Neural progenitor cell (in vitro differentiated cells): Measurements from ENCODE around the gene PLEKHJ1. TPM values are rescaled to one million over a fixed set of nuclear protein-coding genes. Genes with fewer than 3 reads are reported as not detected.

Experiments
- DNase-seq: peaks from one replicate; pipeline ENCODE4 v3.0.0-alpha.2; 2016; ENCODE audit warnings: low spot score
- H2AFZ ChIP-seq: fragments of 200-600 bp; sonication (generic); replicated peaks from 2 replicates; pipeline ENCODE4 v1.6.1; 2016; ENCODE audit warnings: antibody characterized with exemption
- H3F3A ChIP-seq: fragments of 200-600 bp; sonication (generic); 2 replicates; pipeline ENCODE4 v1.6.1; 2016; ENCODE audit warnings: antibody characterized with exemption, low read depth
- H3K27ac ChIP-seq: fragments of 200-600 bp; sonication (generic); 2 replicates; pipeline ENCODE4 v1.5.1; 2016; ENCODE audit warnings: mild to moderate bottlenecking
- H3K27me3 ChIP-seq: fragments of 200-600 bp; sonication (generic); 2 replicates; pipeline ENCODE4 v1.6.1; 2016; ENCODE audit warnings: mild to moderate bottlenecking, moderate library complexity
- H3K36me3 ChIP-seq: fragments of 200-600 bp; sonication (generic); 2 replicates; pipeline ENCODE4 v1.5.1; 2016
- H3K4me1 ChIP-seq: fragments of 200-600 bp; sonication (generic); 2 replicates; pipeline ENCODE4 v1.6.1; 2016; ENCODE audit warnings: mixed run types
- H3K4me2 ChIP-seq: fragments of 200-600 bp; sonication (generic); 2 replicates; pipeline ENCODE4 v1.6.1; 2016
- H3K4me3 ChIP-seq: fragments of 200-600 bp; sonication (generic); 2 replicates; pipeline ENCODE4 v1.5.1; 2016
- H3K79me2 ChIP-seq: fragments of 200-600 bp; sonication (generic); 2 replicates; pipeline ENCODE4 v1.6.1; 2016; ENCODE audit warnings: low read depth
- H3K9ac ChIP-seq: fragments of 200-600 bp; sonication (generic); 2 replicates; pipeline ENCODE4 v1.6.1; 2016
- H3K9me3 ChIP-seq: fragments of 200-600 bp; sonication (generic); 2 replicates; pipeline ENCODE4 v1.5.1; 2016; ENCODE audit warnings: low read depth
- H4K20me1 ChIP-seq: fragments of 200-600 bp; sonication (generic); 2 replicates; pipeline ENCODE4 v1.6.1; 2016; ENCODE audit warnings: low read depth
- H3K27ac Mint-ChIP-seq: 3 replicates; pipeline ENCODE4 v1.8.0; 2021; ENCODE audit warnings: mixed read lengths
- H3K27me3 Mint-ChIP-seq: 2 replicates; pipeline ENCODE4 v1.8.0; 2022; ENCODE audit warnings: low read depth, mild to moderate bottlenecking, inconsistent platforms, moderate library complexity, mixed read lengths; ENCODE audit not compliant: insufficient read depth
- H3K36me3 Mint-ChIP-seq: 3 replicates; pipeline ENCODE4 v1.8.0; 2021; ENCODE audit warnings: mixed read lengths
- H3K4me1 Mint-ChIP-seq: 3 replicates; pipeline ENCODE4 v1.8.0; 2021; ENCODE audit warnings: mixed read lengths
- H3K4me3 Mint-ChIP-seq: 3 replicates; pipeline ENCODE4 v1.8.0; 2021; ENCODE audit warnings: mild to moderate bottlenecking, moderate library complexity, mixed read lengths
- H3K9me3 Mint-ChIP-seq: 3 replicates; pipeline ENCODE4 v1.8.0; 2020; ENCODE audit warnings: mixed read lengths
- CTCF ChIP-seq: fragments of 200-600 bp; sonication (generic); IDR thresholded peaks from 2 replicates; pipeline ENCODE4 v1.5.1; 2017; ENCODE audit warnings: antibody characterized with exemption, mild to moderate bottlenecking
- EZH2 ChIP-seq: fragments of 200-600 bp; sonication (generic); IDR thresholded peaks from 2 replicates; pipeline ENCODE4 v1.6.1; 2017; ENCODE audit warnings: antibody characterized with exemption, mild to moderate bottlenecking, moderate library complexity
- EZH2phosphoT487 ChIP-seq: fragments of 200-600 bp; sonication (generic); IDR thresholded peaks from 2 replicates; pipeline ENCODE4 v1.6.1; 2017; ENCODE audit warnings: antibody characterized with exemption
- total RNA-seq: library from RNA; depleted of rRNA; stranded (reverse); fragments of >200 nt; gene quantifications from 2 replicates; pipeline ENCODE4 v1.2.3, GENCODE V29; 2015; ENCODE audit warnings: low replicate concordance

PLEKHJ1 gene
- total RNA-seq, 1 donor from 2014 or later: 77.6 TPM

DNA sequence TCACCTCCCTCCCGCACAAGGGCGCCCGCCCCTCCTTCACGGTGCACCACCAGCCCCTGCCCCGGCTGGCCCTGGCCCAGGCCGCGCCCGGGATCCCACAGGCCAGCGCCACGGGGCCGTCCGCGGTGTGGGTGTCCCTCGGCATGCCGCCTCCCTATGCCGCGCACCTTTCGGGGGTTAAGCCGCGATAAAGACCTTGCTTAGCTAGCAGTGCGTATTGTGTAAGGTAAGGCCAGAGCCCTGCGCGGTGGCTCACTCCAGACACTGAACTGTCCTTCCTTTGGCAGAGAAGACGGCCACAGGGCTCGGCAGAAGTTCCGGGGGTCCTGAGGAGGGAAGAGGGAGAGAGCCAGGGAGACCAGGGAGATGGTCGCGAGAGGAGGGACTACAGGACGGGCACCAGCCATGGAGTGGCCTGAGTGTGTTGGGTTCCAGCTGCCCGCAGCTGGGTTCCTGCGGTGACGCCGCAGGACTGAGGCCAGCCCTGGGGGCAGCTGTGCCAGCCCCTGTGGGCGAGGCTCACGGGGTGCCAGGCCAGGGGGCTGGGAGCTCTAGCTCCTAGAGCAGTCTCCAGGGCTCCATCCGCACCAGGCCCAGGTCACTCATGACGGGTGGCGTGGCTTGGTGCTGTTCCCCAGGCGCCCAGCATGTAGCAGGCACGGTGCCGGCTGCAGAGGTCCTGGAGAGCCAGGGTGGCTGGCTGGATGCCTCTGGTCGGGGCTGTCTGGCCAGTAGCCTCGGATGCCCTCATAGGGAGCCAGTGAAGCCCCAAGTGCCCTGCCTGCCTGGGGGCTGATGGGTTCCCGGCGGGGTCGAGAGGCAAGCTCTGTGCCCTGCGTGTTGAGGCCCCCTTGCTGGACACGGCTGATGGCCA lies 7.7 kb downstream of the PLEKHJ1 start:
- H3K27me3 Mint-ChIP-seq: peaks cover 9% of the 10 kb centered on the region
- peaks cover 15% of the 10 kb centered on the region for H3K36me3 Mint-ChIP-seq
- Histone ChIP-seq H3K4me2 (no peak overlapping the region), H3K36me3 (no peaks in the 10 kb centered on the region), H3K27me3 (no peaks in the 10 kb centered on the region), H3K79me2 (no peaks in the 10 kb centered on the region), H3K4me1 (no peaks in the 10 kb centered on the region), H2AFZ (no peak overlapping the region), H3K4me3 (no peak overlapping the region), H3K27ac (no peak overlapping the region), H3K9ac (no peak overlapping the region), H3K9me3 (no peaks in the 10 kb centered on the region), H4K20me1 (peaks cover 12% of the 10 kb centered on the region), H3F3A (peaks cover 12% of the 10 kb centered on the region)
- H3K4me1 Mint-ChIP-seq: no peaks in the 10 kb centered on the region
- H3K9me3 Mint-ChIP-seq: no peaks in the 10 kb centered on the region
- H3K4me3 Mint-ChIP-seq: no peak overlapping the region
- DNase-seq: no peak
- TF ChIP-seq EZH2: no peak
- TF ChIP-seq CTCF: no peak
- TF ChIP-seq EZH2phosphoT487: no peak
- no peak overlapping the region for H3K27ac Mint-ChIP-seq

GRCh38 chr19:2227415-2228156 lies 8.5 kb downstream of the PLEKHJ1 start:
- Histone ChIP-seq H3K9ac (no peak overlapping the region), H3K4me3 (no peak overlapping the region), H4K20me1 (peaks cover 5% of the 10 kb centered on the region), H3K4me1 (no peaks in the 10 kb centered on the region), H3K9me3 (no peaks in the 10 kb centered on the region), H3K4me2 (no peak overlapping the region), H3K27me3 (no peaks in the 10 kb centered on the region), H3K27ac (no peak overlapping the region), H3K79me2 (no peaks in the 10 kb centered on the region), H2AFZ (no peak overlapping the region), H3K36me3 (no peaks in the 10 kb centered on the region), H3F3A (peaks cover 11% of the 10 kb centered on the region)
- Mint-ChIP-seq H3K27ac (no peak overlapping the region), H3K4me3 (no peak overlapping the region), H3K27me3 (peaks cover 9% of the 10 kb centered on the region), H3K36me3 (peaks cover 15% of the 10 kb centered on the region), H3K9me3 (no peaks in the 10 kb centered on the region), H3K4me1 (no peaks in the 10 kb centered on the region)
- DNase-seq: no peak
- no peak for TF ChIP-seq CTCF
- no peak for TF ChIP-seq EZH2phosphoT487
- no peak for TF ChIP-seq EZH2

- H3K36me3 ChIP-seq: no peaks in the 10 kb centered on the region
- H3K4me3 Mint-ChIP-seq: no peak overlapping the region
- no peaks in the 10 kb centered on the region for H3K9me3 Mint-ChIP-seq
- H3K4me1 Mint-ChIP-seq: no peaks in the 10 kb centered on the region
- peaks cover 5% of the 10 kb centered on the region for H4K20me1 ChIP-seq
- H3K4me2 ChIP-seq: no peak overlapping the region
- H3K4me1 ChIP-seq: no peaks in the 10 kb centered on the region
- no peaks in the 10 kb centered on the region for H3K9me3 ChIP-seq
- H3K4me3 ChIP-seq: no peak overlapping the region
- H3K79me2 ChIP-seq: no peaks in the 10 kb centered on the region
- no peak for DNase-seq
- H3K36me3 Mint-ChIP-seq: peaks cover 15% of the 10 kb centered on the region
- H3K27me3 Mint-ChIP-seq: peaks cover 9% of the 10 kb centered on the region
- H2AFZ ChIP-seq: no peak overlapping the region
- no peak for TF ChIP-seq CTCF
- H3F3A ChIP-seq: peaks cover 8% of the 10 kb centered on the region
- H3K9ac ChIP-seq: no peak overlapping the region
- H3K27me3 ChIP-seq: no peaks in the 10 kb centered on the region
- H3K27ac Mint-ChIP-seq: no peak overlapping the region
- no peak overlapping the region for H3K27ac ChIP-seq
Measured at GRCh38 chr19:2226840-2227360, 9.2 kb downstream of the PLEKHJ1 start.
